IMR-90 (cell line): ENCODE data around the gene MTPN. TPM values are rescaled to one million over a fixed set of nuclear protein-coding genes. Genes with fewer than 3 reads are reported as not detected.

ENCODE experiments used
- ATAC-seq: fragments of 200-7000 bp; cut with Tn5 transposase; 2 replicates; pipeline ENCODE4 v1.9.1; 2020; ENCODE audit warnings: low read depth, mild to moderate bottlenecking, moderate library complexity
- BruUV-seq: library from RNA; stranded (reverse); fragments of 400-500 nt; replicated peaks from 2 replicates; lab custom pipeline; 2021; lab: Mats Ljungman, UMichigan
- CTCF ChIA-PET: fragments of 300-600 bp; formaldehyde crosslinking; extraction: SDS; loops from one replicate; lab custom pipeline; 2021; ENCODE audit warnings: antibody characterized with exemption; lab: Yijun Ruan, JAX
- POLR2A ChIA-PET: fragments of 300-600 bp; sonication (Branson Sonifier 250); formaldehyde crosslinking; loops from one replicate; lab custom pipeline; 2022; ENCODE audit warnings: antibody characterized with exemption; ENCODE audit not compliant: unreplicated experiment; lab: Charles Lee
- DNase-seq: peaks from one replicate; pipeline ENCODE4 v3.0.0; 2013
- H2AFZ ChIP-seq: replicated peaks from 2 replicates; pipeline ENCODE3; 2013; ENCODE audit warnings: low read length, mild to moderate bottlenecking; ENCODE audit not compliant: poor library complexity
- H2AK5ac ChIP-seq: 2 replicates; pipeline ENCODE4 v1.6.1; 2013; ENCODE audit warnings: low read depth, low read length, inconsistent platforms
- H2AK9ac ChIP-seq: replicated peaks from 2 replicates; pipeline ENCODE3; 2013; ENCODE audit warnings: mild to moderate bottlenecking, low read depth, low read length, moderate library complexity; ENCODE audit not compliant: poor library complexity
- H2BK120ac ChIP-seq: 2 replicates; pipeline ENCODE4 v1.6.1; 2013; ENCODE audit warnings: low read depth, low read length, inconsistent platforms
- H2BK15ac ChIP-seq: 3 replicates; pipeline ENCODE4 v1.6.1; 2013; ENCODE audit warnings: low read depth, low read length, inconsistent platforms
- H2BK20ac ChIP-seq: 2 replicates; pipeline ENCODE4 v1.6.1; 2013; ENCODE audit warnings: low read depth, mild to moderate bottlenecking, inconsistent platforms, low read length, moderate library complexity
- H2BK5ac ChIP-seq: 2 replicates; pipeline ENCODE4 v1.6.1; 2013; ENCODE audit warnings: mild to moderate bottlenecking, low read depth, low read length, inconsistent platforms; ENCODE audit not compliant: poor library complexity, severe bottlenecking
- H3K14ac ChIP-seq: replicated peaks from 2 replicates; pipeline ENCODE4 v1.6.1; 2013; ENCODE audit warnings: low read depth, low read length, inconsistent platforms
- H3K18ac ChIP-seq: 2 replicates; pipeline ENCODE4 v1.6.1; 2013; ENCODE audit warnings: low read depth, low read length, control low read depth
- H3K23ac ChIP-seq: 2 replicates; pipeline ENCODE4 v1.6.1; 2013; ENCODE audit warnings: low read depth, low read length, inconsistent platforms
- H3K27ac ChIP-seq: 2 replicates; pipeline ENCODE4 v1.5.1; 2013; ENCODE audit warnings: mild to moderate bottlenecking, control low read depth, low read length; ENCODE audit not compliant: insufficient read depth
- H3K27me3 ChIP-seq: 2 replicates; pipeline ENCODE4 v1.6.1; 2013; ENCODE audit warnings: low read length; ENCODE audit not compliant: control insufficient read depth, insufficient read depth
- H3K36me3 ChIP-seq: 2 replicates; pipeline ENCODE4 v1.6.1; 2013; ENCODE audit warnings: low read length, mixed read lengths; ENCODE audit not compliant: control insufficient read depth, insufficient read depth
- H3K4ac ChIP-seq: 2 replicates; pipeline ENCODE4 v1.6.1; 2013; ENCODE audit warnings: low read depth, low read length, inconsistent platforms
- H3K4me1 ChIP-seq: 2 replicates; pipeline ENCODE4 v1.6.1; 2013; ENCODE audit warnings: low read length, mixed read lengths; ENCODE audit not compliant: control insufficient read depth, insufficient read depth
- H3K4me2 ChIP-seq: 2 replicates; pipeline ENCODE4 v1.6.1; 2013; ENCODE audit warnings: low read depth, mild to moderate bottlenecking, control low read depth, low read length, moderate library complexity
- H3K4me3 ChIP-seq: 2 replicates; pipeline ENCODE4 v1.5.1; 2013; ENCODE audit warnings: low read depth, mild to moderate bottlenecking, control low read depth, low read length, moderate library complexity; ENCODE audit not compliant: insufficient read depth
- H3K56ac ChIP-seq: 2 replicates; pipeline ENCODE4 v1.6.1; 2013; ENCODE audit warnings: low read length, inconsistent platforms; ENCODE audit not compliant: insufficient read depth; ENCODE audit errors: extremely low read depth
- H3K79me1 ChIP-seq, 2 experiments: 2 replicates each; pipeline ENCODE4 v1.6.1; 2013; ENCODE audit warnings: low read length in 2 of 2, inconsistent platforms in 1 of 2, low read depth in 1 of 2
- H3K9ac ChIP-seq: 2 replicates; pipeline ENCODE4 v1.6.1; 2013; ENCODE audit warnings: low read depth, low read length, control low read depth
- H3K9me1 ChIP-seq: 2 replicates; pipeline ENCODE4 v1.6.1; 2013; ENCODE audit warnings: low read length, inconsistent platforms; ENCODE audit not compliant: insufficient read depth
- H3K9me3 ChIP-seq: 2 replicates; pipeline ENCODE4 v1.6.1; 2013; ENCODE audit warnings: low read length; ENCODE audit not compliant: control insufficient read depth, insufficient read depth
- H4K20me1 ChIP-seq: 2 replicates; pipeline ENCODE4 v1.6.1; 2013; ENCODE audit warnings: low read length, inconsistent platforms; ENCODE audit not compliant: insufficient read depth
- H4K5ac ChIP-seq: 2 replicates; pipeline ENCODE4 v1.6.1; 2013; ENCODE audit warnings: mild to moderate bottlenecking, low read depth, low read length, control low read depth
- H4K8ac ChIP-seq, 2 experiments: 2 replicates each; pipeline ENCODE4 v1.6.1; 2013; ENCODE audit warnings: low read depth in 2 of 2, low read length in 2 of 2, control low read depth in 1 of 2, inconsistent platforms in 1 of 2
- H4K91ac ChIP-seq: 2 replicates; pipeline ENCODE4 v1.6.1; 2013; ENCODE audit warnings: low read depth, low read length, inconsistent platforms; ENCODE audit not compliant: insufficient read depth
- BHLHE40 ChIP-seq: fragments of 150-350 bp; IDR thresholded peaks from 2 replicates; pipeline ENCODE4 v1.6.1; 2016; ENCODE audit warnings: mild to moderate bottlenecking, low read depth, low read length
- CHD1 ChIP-seq: IDR thresholded peaks from 2 replicates; pipeline ENCODE4 v1.6.1; 2012; ENCODE audit warnings: low read depth, low read length, improper control_type of control experiment
- ELK1 ChIP-seq: fragments of 150-350 bp; IDR thresholded peaks from 2 replicates; pipeline ENCODE4 v1.6.1; 2016; ENCODE audit warnings: low read depth, mild to moderate bottlenecking, low read length, moderate library complexity, borderline replicate concordance
- MAFK ChIP-seq: IDR thresholded peaks from 2 replicates; pipeline ENCODE4 v1.6.1; 2012; ENCODE audit warnings: low read depth, low read length, improper control_type of control experiment
- MAZ ChIP-seq: IDR thresholded peaks from 2 replicates; pipeline ENCODE4 v1.6.1; 2012; ENCODE audit warnings: low read depth, mild to moderate bottlenecking, low read length, improper control_type of control experiment, moderate library complexity, borderline replicate concordance
- MXI1 ChIP-seq: IDR thresholded peaks from 2 replicates; pipeline ENCODE4 v1.6.1; 2012; ENCODE audit warnings: low read depth, mild to moderate bottlenecking, low read length, moderate library complexity, borderline replicate concordance
- NFE2L2 ChIP-seq: fragments of 150-350 bp; IDR thresholded peaks from 2 replicates; pipeline ENCODE4 v1.6.1; 2016; ENCODE audit warnings: low read depth, mild to moderate bottlenecking, low read length
- RAD21 ChIP-seq: IDR thresholded peaks from 2 replicates; pipeline ENCODE4 v1.6.1; 2012; ENCODE audit warnings: low read length, improper control_type of control experiment
- RCOR1 ChIP-seq: IDR thresholded peaks from 2 replicates; pipeline ENCODE4 v1.6.1; 2012; ENCODE audit warnings: mild to moderate bottlenecking, low read length, improper control_type of control experiment; ENCODE audit not compliant: insufficient replicate concordance
- RFX5 ChIP-seq: IDR thresholded peaks from 2 replicates; pipeline ENCODE4 v1.8.0; 2012; ENCODE audit warnings: low read depth, mild to moderate bottlenecking, low read length, moderate library complexity
- USF2 ChIP-seq: fragments of 150-350 bp; IDR thresholded peaks from 2 replicates; pipeline ENCODE4 v1.6.1; 2017; ENCODE audit warnings: mild to moderate bottlenecking, antibody characterized with exemption, low read length, low read depth
- WGBS, 2 experiments: methylation state at CpG; one replicate each; pipeline versions ENCODE4 v1.1.5 to v1.1.7; 2013; ENCODE audit warnings: missing lambda C conversion rate in 2 of 2; ENCODE audit not compliant: insufficient read length in 1 of 2; ENCODE audit errors: extremely low coverage in 2 of 2; 5-methylcytosine and 5-hydroxymethylcytosine counted together
- dilution Hi-C: fragments of 300-500 bp; cut with HindIII; formaldehyde crosslinking; loops from one replicate; pipeline ENCODE4 v1.14.3; 2018; ENCODE audit warnings: low sequenced_read_pairs; ENCODE audit not compliant: unreplicated experiment
- in situ Hi-C: fragments of 300-500 bp; cut with MboI; formaldehyde crosslinking; loops from 3 replicates; pipeline ENCODE4 v1.14.3; 2019; ENCODE audit warnings: low sequenced_read_pairs, inconsistent platforms, mixed read lengths
- intact Hi-C: fragments of 100-400 bp; cut with micrococcal nuclease; formaldehyde crosslinking; loops from 2 replicates; pipeline ENCODE4 v1.10.0; 2022
- polyA plus RNA-seq, 3 experiments: library from polyadenylated mRNA; depleted of rRNA; stranded (reverse); fragments of >200 nt; gene quantifications; 2 replicates each; pipeline ENCODE4 v1.2.3, GENCODE V29; 2012; ENCODE audit warnings: low replicate concordance in 1 of 3
- total RNA-seq: library from RNA; depleted of rRNA; stranded (reverse); fragments of >200 nt; gene quantifications from 2 replicates; pipeline ENCODE4 v1.2.3, GENCODE V29; 2012
- TF ChIP-seq, protein P1 (sequence below): conservative IDR thresholded peaks from 2 replicates; pipeline ENCODE4 v1.5.1; 2012; ENCODE audit warnings: mild to moderate bottlenecking, low read depth, low read length, improper control_type of control experiment

The MTPN gene
- total and polyA plus RNA-seq, 2 of the 4 experiments (the other 2 are of a cell fraction) = 58.8 to 94.4 TPM

DNA sequence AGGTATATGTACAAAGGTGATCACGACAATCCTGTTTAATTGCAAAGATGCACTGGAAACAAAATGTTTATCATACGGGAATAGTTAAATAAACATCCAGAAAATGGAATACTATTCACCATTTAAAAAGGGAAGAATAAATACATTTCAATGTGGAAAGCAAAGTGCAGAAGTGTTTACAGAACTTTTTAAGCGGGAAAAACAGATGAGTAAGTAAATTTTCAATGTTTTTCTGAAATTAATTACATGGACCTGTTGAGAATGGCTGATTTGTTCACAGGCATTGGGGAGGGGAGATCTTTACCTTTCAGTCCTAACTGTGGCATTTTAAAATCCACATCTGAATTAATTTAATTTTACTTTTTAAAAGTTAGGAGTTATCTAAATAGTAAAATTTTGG, 7.1 kb downstream of the MTPN start:
- Histone ChIP-seq H2BK15ac (no peak overlapping the region), H3K56ac (no peak overlapping the region), H3K14ac (no peak overlapping the region), H4K91ac (no peak overlapping the region), H2AK9ac (no peak overlapping the region), H4K20me1 (peaks cover 52% of the 10 kb centered on the region), H3K4ac (no peak overlapping the region), H2BK20ac (no peak overlapping the region), H3K9me1 (peaks cover 5% of the 10 kb centered on the region), H3K27me3 (no peaks in the 10 kb centered on the region), H3K4me3 (no peak overlapping the region), H3K27ac (no peak overlapping the region), H3K23ac (no peak overlapping the region), H3K36me3 (peaks cover 4% of the 10 kb centered on the region; the same call in 1 of the 2 replicates), H3K79me1 (peaks cover 21 to 41% of the 10 kb centered on the region in 2 experiments), H4K5ac (no peak overlapping the region; the same call in 1 of the 2 replicates), H2AK5ac (no peak overlapping the region), H3K9ac (no peak overlapping the region), H2BK120ac (no peak overlapping the region), H2AFZ (no peak overlapping the region), H3K18ac (no peak overlapping the region), H3K4me2 (no peak overlapping the region), H3K4me1 (peaks cover 2% of the 10 kb centered on the region; the same call in 1 of the 2 replicates), H3K9me3 (no peaks in the 10 kb centered on the region), H4K8ac (no peak overlapping the region), H2BK5ac (no peak overlapping the region)
- dilution Hi-C loops (no loop called here), intact Hi-C loops (loop anchor here (10.0 kb wide), 1 partner anchor 295 kb away; no protein-coding TSS in a partner anchor), in situ Hi-C loops (no loop called here)
- ATAC-seq (no peak), DNase-seq (no peak)
- no CpG with 5 or more reads among the region's 3 CpGs for WGBS, 2 experiments
- BruUV-seq = no TSS peak
- ChIA-PET CTCF (no interaction called here), POLR2A (no interaction called here)
- no peak for TF ChIP-seq USF2
- TF ChIP-seq MAZ = no peak
- no peak for TF ChIP-seq ELK1
- TF ChIP-seq BHLHE40 = no peak
- no peak for TF ChIP-seq MXI1
- no peak for TF ChIP-seq MAFK
- no peak for TF ChIP-seq RAD21
- TF ChIP-seq NFE2L2 = no peak
- TF ChIP-seq RCOR1 = no peak
- no peak for TF ChIP-seq RFX5
- TF ChIP-seq, protein P1, sequence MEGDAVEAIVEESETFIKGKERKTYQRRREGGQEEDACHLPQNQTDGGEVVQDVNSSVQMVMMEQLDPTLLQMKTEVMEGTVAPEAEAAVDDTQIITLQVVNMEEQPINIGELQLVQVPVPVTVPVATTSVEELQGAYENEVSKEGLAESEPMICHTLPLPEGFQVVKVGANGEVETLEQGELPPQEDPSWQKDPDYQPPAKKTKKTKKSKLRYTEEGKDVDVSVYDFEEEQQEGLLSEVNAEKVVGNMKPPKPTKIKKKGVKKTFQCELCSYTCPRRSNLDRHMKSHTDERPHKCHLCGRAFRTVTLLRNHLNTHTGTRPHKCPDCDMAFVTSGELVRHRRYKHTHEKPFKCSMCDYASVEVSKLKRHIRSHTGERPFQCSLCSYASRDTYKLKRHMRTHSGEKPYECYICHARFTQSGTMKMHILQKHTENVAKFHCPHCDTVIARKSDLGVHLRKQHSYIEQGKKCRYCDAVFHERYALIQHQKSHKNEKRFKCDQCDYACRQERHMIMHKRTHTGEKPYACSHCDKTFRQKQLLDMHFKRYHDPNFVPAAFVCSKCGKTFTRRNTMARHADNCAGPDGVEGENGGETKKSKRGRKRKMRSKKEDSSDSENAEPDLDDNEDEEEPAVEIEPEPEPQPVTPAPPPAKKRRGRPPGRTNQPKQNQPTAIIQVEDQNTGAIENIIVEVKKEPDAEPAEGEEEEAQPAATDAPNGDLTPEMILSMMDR = no peak
- no peak for TF ChIP-seq CHD1
